Endothelial cell of umbilical vein (primary cell): ENCODE measurements around the gene DEPDC5. TPM values are rescaled to one million over a fixed set of nuclear protein-coding genes. Genes with fewer than 3 reads are reported as not detected.
"Not testable (repeated sequence)": the region's sequence is repeated elsewhere in the genome, so short reads cannot be mapped to it uniquely, and the experiment has no call there.

Source experiments
- BruUV-seq: library from RNA; stranded (reverse); fragments of 400-500 nt; replicated peaks from 2 replicates; lab custom pipeline; 2021; lab: Mats Ljungman, UMichigan
- CTCF ChIA-PET: fragments of 300-600, 350-600 bp; sonication (Branson Sonifier 250); formaldehyde crosslinking; loops from one replicate; lab custom pipeline; 2021; ENCODE audit warnings: antibody characterized with exemption, inconsistent platforms; lab: Charles Lee
- POLR2A ChIA-PET: fragments of 300-600, 350-600 bp; sonication (Branson Sonifier 250); formaldehyde crosslinking; loops from one replicate; lab custom pipeline; 2021; ENCODE audit warnings: antibody characterized with exemption, inconsistent platforms; lab: Charles Lee
- DNase-seq: peaks from one replicate; pipeline ENCODE4 v3.0.0-alpha.2; 2011; ENCODE audit warnings: low read depth, low spot score
- FAIRE-seq: peaks from 2 replicates; lab custom pipeline; 2011; peaks lifted over from hg19 to GRCh38; lab: Jason Lieb, UNC
- H2AFZ ChIP-seq: 2 replicates; pipeline ENCODE4 v1.6.0; 2012; ENCODE audit warnings: low read depth, low read length, control low read depth, inconsistent platforms
- H3K27ac ChIP-seq: 2 replicates; pipeline ENCODE4 v1.5.1; 2011; ENCODE audit warnings: low read depth, mild to moderate bottlenecking, control low read depth, low read length, moderate library complexity; ENCODE audit not compliant: insufficient read depth
- H3K27me3 ChIP-seq, 2 experiments: 2 replicates each; pipeline versions ENCODE4 v1.6.0 to v1.6.1; 2011; ENCODE audit warnings: low read length in 2 of 2, mixed read lengths in 1 of 2; ENCODE audit not compliant: control insufficient read depth in 2 of 2, insufficient read depth in 2 of 2
- H3K36me3 ChIP-seq, 2 experiments: 2 replicates in 1 of 2; 3 replicates in 1 of 2; pipeline ENCODE4 v1.5.1; 2011; ENCODE audit warnings: low read length in 2 of 2, mild to moderate bottlenecking in 1 of 2, moderate library complexity in 1 of 2; ENCODE audit not compliant: control insufficient read depth in 2 of 2, insufficient read depth in 2 of 2; ENCODE audit errors: extremely low read depth in 1 of 2
- H3K4me1 ChIP-seq: 3 replicates; pipeline ENCODE4 v1.5.1; 2011; ENCODE audit warnings: mild to moderate bottlenecking, low read length; ENCODE audit not compliant: control insufficient read depth, insufficient read depth; ENCODE audit errors: extremely low read depth
- H3K4me2 ChIP-seq: 2 replicates; pipeline ENCODE4 v1.6.1; 2011; ENCODE audit warnings: low read length, control low read depth, mixed read lengths; ENCODE audit not compliant: insufficient read depth
- H3K4me3 ChIP-seq, 3 experiments: fragments of 200-600 bp in 1 of 3; sonication (generic), shearing (Covaris generic) in 1 of 3; replicated peaks in 1 of 3; 2 replicates each; pipeline ENCODE4 v1.5.1; 2011 to 2016; ENCODE audit warnings: control low read depth in 3 of 3, low read length in 3 of 3, mild to moderate bottlenecking in 2 of 3, inconsistent platforms in 1 of 3, low read depth in 1 of 3, moderate library complexity in 1 of 3; ENCODE audit not compliant: insufficient read depth in 1 of 3
- H3K79me2 ChIP-seq: 2 replicates; pipeline ENCODE4 v1.6.0; 2012; ENCODE audit warnings: low read length, inconsistent platforms; ENCODE audit not compliant: control insufficient read depth, insufficient read depth
- H3K9ac ChIP-seq: replicated peaks from 2 replicates; pipeline ENCODE3; 2011; ENCODE audit warnings: low read length, control low read depth; ENCODE audit not compliant: insufficient read depth; ENCODE audit errors: extremely low read depth
- H3K9me1 ChIP-seq: replicated peaks from 3 replicates; pipeline ENCODE4 v1.6.0; 2011; ENCODE audit warnings: mild to moderate bottlenecking, low read length; ENCODE audit not compliant: control insufficient read depth, insufficient read depth; ENCODE audit errors: extremely low read depth
- H3K9me3 ChIP-seq: replicated peaks from 2 replicates; pipeline ENCODE4 v1.5.1; 2012; ENCODE audit warnings: low read length, inconsistent platforms; ENCODE audit not compliant: control insufficient read depth, insufficient read depth
- H4K20me1 ChIP-seq: replicated peaks from 2 replicates; pipeline ENCODE3; 2011; ENCODE audit warnings: mild to moderate bottlenecking, low read length; ENCODE audit not compliant: control insufficient read depth, insufficient read depth; ENCODE audit errors: extremely low read depth
- CTCF ChIP-seq, 2 donors: IDR thresholded peaks; 1 replicate in 1 of 2; 2 replicates in 1 of 2; pipeline ENCODE4 v1.5.1; 2011; ENCODE audit warnings: low read length in 2 of 2, mild to moderate bottlenecking in 2 of 2, moderate library complexity in 2 of 2, control low read depth in 1 of 2, inconsistent platforms in 1 of 2, low read depth in 1 of 2; ENCODE audit not compliant: insufficient read depth in 1 of 2; ENCODE audit errors: extremely low read depth in 1 of 2
- EZH2 ChIP-seq: IDR thresholded peaks from 2 replicates; pipeline ENCODE4 v1.6.1; 2012; ENCODE audit warnings: borderline replicate concordance, low read depth, mild to moderate bottlenecking, moderate library complexity, low read length, inconsistent platforms; ENCODE audit not compliant: severe bottlenecking
- FOS ChIP-seq: IDR thresholded peaks from 2 replicates; pipeline ENCODE4 v1.6.1; 2011; ENCODE audit warnings: mild to moderate bottlenecking, low read length, moderate library complexity, borderline replicate concordance; ENCODE audit not compliant: insufficient read depth
- GATA2 ChIP-seq: IDR thresholded peaks from 2 replicates; pipeline ENCODE4 v1.7.0; 2011; ENCODE audit warnings: low read depth, mild to moderate bottlenecking, moderate library complexity, mixed read lengths, low read length; ENCODE audit not compliant: insufficient read length, insufficient read depth
- JUN ChIP-seq: IDR thresholded peaks from 2 replicates; pipeline ENCODE4 v1.6.1; 2011; ENCODE audit warnings: borderline replicate concordance, low read depth; ENCODE audit not compliant: insufficient read length, insufficient read depth
- MAX ChIP-seq: IDR thresholded peaks from 2 replicates; pipeline ENCODE4 v1.6.1; 2011; ENCODE audit not compliant: insufficient read depth, insufficient read length
- MYC ChIP-seq: IDR thresholded peaks from one replicate; pipeline ENCODE4 v1.6.1; 2011; ENCODE audit warnings: mild to moderate bottlenecking, low read depth, low read length
- POLR2A ChIP-seq: IDR thresholded peaks from 2 replicates; pipeline ENCODE4 v1.6.1; 2012; ENCODE audit warnings: low read depth, mild to moderate bottlenecking, control low read depth, low read length
- POLR2AphosphoS5 ChIP-seq: IDR thresholded peaks from 2 replicates; pipeline ENCODE4 v1.6.1; 2012; ENCODE audit warnings: low read depth, mild to moderate bottlenecking, control low read depth, low read length, moderate library complexity; ENCODE audit not compliant: insufficient read depth
- dilution Hi-C: fragments of 300-500 bp; cut with MboI; formaldehyde crosslinking; loops from one replicate; pipeline ENCODE4 v1.15.0; 2019; ENCODE audit warnings: low sequenced_read_pairs; ENCODE audit not compliant: extremely low pct_ligation_motif_present
- intact Hi-C: fragments of 100-400 bp; cut with micrococcal nuclease; formaldehyde crosslinking; loops from one replicate; pipeline ENCODE4 v1.10.0; 2022
- polyA plus RNA-seq, 4 experiments: library from polyadenylated mRNA; depleted of rRNA in 3 of 4; stranded (reverse) in 3 of 4; unstranded in 1 of 4; fragments of >200 nt; gene quantifications; 2 replicates each; pipeline versions ENCODE4 v1.2.1 to v1.2.3, GENCODE V29; 2011 to 2012; ENCODE audit warnings: missing spikeins in 1 of 4
- total RNA-seq: library from RNA; stranded (reverse); gene quantifications from 2 replicates; pipeline ENCODE4 v1.2.3, GENCODE V29; 2021

Gene DEPDC5
- total and polyA plus RNA-seq, 2 donors (not counting 3 experiments of a cell fraction or from before 2014, with no cell fraction given): 13.1 to 36.6 TPM

GRCh38 chr22:31707519-31707918, 46.3 kb upstream of the DEPDC5 start:
- no peak for DNase-seq
- POLR2A ChIA-PET: no interaction called here
- Histone ChIP-seq H3K9ac (no peak overlapping the region), H3K9me1 (no peaks in the 10 kb centered on the region), H3K79me2 (no peaks in the 10 kb centered on the region), H3K36me3 (peaks cover 5 to 20% of the 10 kb centered on the region in 2 experiments), H3K4me1 (no peaks in the 10 kb centered on the region), H3K27me3 (no peaks in the 10 kb centered on the region), H2AFZ (no peak overlapping the region), H3K4me2 (no peak overlapping the region), H3K27ac (no peak overlapping the region), H3K9me3 (no peaks in the 10 kb centered on the region), H3K4me3 (no peak overlapping the region), H4K20me1 (no peaks in the 10 kb centered on the region)
- dilution Hi-C loops (no loop called here), intact Hi-C loops (no loop called here)
- BruUV-seq: no TSS peak
- no peak for FAIRE-seq
- CTCF ChIA-PET: interaction anchor here (1.4 kb wide), 1 partner anchor 42 kb away, joined by 3 read pairs; no protein-coding TSS in a partner anchor
- TF ChIP-seq POLR2AphosphoS5 (no peak), EZH2 (no peak), JUN (no peak), GATA2 (no peak), MYC (no peak), MAX (no peak), CTCF (IDR thresholded peaks at IDR 0.05; ENCODE audit: extremely low read depth in 1 of 2, insufficient read depth in 1 of 2, low read depth in 1 of 2, low read length in 2 of 2) (no peak), POLR2A (no peak), FOS (no peak)

- CTCF ChIA-PET, FAIRE-seq: not testable (repeated sequence)
Observed at GRCh38 chr22:31711226-31711625, 42.6 kb upstream of the DEPDC5 start.

More at GRCh38 chr22:31711226-31711625, 42.6 kb upstream of the DEPDC5 start:
- BruUV-seq, dilution Hi-C loops, H3K4me2 ChIP-seq, H3K4me1 ChIP-seq, intact Hi-C loops, H2AFZ ChIP-seq, H3K27ac ChIP-seq, H3K27me3 ChIP-seq, H3K9me1 ChIP-seq, POLR2A ChIA-PET, H4K20me1 ChIP-seq, H3K9ac ChIP-seq, H3K9me3 ChIP-seq, H3K4me3 ChIP-seq, H3K79me2 ChIP-seq, DNase-seq: not testable (repeated sequence)
- H3K36me3 ChIP-seq: peaks cover 12 to 19% of the 10 kb centered on the region in 2 experiments
